ENCODE measurements around the gene PGAP6.
"Not testable (repeated sequence)": the region's sequence is repeated elsewhere in the genome, so short reads cannot be mapped to it uniquely, and the experiment has no call there.

The PGAP6 gene

DNA sequence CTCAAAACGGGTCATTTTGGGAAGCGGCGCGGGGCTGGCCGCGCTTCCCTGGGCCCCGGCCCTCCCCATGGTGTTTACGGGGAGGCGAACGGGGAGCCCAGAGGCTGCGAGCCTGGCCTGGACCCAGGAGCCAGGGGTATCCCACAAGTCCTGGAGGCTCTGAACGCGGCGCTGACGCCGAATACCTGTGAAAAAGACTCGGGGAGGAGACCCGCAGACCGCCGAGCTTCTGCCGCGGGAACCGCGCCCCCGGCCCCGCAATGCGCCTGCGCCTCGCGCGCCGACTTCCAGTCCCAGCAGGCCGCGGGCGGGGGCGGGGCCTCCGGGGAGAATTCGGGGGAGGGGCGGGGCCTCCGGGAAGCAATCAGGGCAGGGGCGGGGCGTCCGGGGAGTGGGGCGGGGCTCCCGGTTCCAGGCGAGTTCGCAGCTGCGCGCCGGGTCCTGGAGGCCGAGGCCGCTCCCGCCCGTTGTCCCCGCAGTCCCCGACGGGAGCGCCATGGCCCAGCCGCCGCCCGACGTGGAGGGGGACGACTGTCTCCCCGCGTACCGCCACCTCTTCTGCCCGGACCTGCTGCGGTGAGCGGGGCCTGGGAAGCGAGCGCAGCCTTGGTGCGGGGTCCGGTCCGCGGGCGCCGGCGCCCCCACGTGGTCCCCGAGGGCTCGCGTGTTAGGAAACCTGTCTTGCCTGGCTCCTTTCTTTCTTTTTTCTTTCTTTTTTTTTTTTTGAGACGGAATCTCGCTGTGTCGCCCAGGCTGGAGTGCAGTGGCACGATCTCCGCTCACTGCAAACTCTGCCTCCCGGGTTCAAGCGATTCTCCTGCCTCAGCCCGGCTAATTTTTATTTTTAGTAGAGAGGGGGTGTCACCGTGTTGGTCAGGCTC is 19.9 kb upstream of the PGAP6 start, which contains the start of gene DECR2:
TSS of gene DECR2 (plus strand) at position 418 of the 881 bp plus-strand sequence. CDS start at position 497, 79 bp downstream.
- DNase-seq: peak; percentile 100

DNA sequence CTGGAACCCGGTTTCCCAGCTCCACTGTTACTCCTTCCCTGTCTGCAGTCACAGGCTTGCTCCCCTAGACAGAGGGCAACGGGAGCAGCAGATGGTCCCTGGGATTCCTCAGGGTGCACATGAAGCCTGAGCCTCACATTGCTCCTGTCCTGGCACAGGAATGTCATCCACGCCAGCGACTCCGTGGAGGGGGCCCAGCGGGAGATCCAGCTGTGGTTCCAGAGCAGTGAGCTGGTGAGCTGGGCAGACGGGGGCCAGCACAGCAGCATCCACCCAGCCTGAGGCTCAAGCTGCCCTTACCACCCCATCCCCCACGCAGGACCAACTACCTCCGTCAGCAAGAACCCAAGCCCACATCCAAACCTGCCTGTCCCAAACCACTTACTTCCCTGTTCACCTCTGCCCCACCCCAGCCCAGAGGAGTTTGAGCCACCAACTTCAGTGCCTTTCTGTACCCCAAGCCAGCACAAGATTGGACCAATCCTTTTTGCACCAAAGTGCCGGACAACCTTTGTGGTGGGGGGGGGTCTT is 18.3 kb upstream of the PGAP6 start:
- no peak for DNase-seq

DNA sequence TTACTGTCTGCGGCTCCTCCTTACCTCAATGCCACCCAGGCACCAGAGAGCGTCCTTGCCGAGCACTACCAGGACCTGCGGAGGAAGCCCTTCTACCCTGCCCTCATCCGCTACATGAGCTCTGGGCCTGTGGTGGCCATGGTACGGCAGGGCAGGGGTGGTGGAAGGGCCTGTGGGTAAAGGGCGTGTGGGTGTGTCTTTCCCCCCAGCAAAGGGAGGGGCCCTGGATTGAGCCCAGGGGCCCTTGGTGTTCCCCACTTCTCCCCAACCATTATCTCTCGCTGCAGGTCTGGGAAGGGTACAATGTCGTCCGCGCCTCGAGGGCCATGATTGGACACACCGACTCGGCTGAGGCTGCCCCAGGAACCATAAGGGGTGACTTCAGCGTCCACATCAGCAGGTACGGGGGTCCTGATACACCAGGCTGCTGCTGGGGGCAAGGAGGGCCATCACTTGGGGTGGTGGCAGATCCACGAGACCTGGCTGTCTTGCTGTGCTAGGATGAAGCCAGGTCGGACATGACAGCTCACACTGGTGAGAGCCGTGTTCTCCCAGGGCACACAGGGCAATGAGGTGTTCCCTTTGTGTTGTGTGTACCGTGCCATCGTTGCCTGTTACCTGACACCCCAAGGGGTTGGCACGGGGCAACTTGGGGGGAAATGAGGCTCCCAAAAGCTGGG is 17.7 kb upstream of the PGAP6 start:
- no peak for DNase-seq

DNA sequence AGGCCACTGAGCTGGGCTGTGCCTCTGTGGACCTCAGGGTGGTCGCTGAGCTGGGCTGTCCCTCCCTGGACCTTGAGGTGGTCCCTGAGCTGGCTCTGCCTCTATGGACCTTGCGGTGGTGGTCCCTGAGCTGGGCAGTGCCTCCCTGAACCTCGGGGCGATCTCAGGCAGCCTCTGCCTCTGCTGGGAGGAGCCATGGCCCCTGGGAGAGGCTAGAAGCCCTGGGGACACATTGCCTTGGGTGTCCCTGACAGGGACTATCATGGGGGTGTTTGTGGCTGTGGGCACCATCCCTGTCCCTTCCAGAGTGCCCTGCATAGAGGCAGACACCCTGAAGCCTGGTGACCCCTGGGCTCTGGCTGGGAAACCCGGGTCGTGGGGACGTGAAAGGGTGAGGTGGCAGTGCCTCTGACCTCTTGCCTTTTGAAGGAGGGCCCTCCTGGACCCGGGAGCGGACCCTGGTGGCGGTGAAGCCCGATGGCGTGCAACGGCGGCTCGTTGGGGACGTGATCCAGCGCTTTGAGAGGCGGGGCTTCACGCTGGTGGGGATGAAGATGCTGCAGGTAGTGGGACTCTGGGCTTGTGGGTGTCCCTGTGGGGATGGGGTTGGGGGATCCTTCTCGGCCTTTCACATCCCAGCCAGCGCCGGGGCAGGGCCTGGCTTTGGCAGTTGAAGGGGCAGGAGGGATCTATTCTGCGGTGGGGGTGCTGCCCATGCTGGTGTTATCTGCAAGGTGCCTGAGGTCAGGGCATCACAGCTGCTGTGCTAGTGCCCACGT is 17.0 kb upstream of the PGAP6 start:
- DNase-seq: no peak

DNA sequence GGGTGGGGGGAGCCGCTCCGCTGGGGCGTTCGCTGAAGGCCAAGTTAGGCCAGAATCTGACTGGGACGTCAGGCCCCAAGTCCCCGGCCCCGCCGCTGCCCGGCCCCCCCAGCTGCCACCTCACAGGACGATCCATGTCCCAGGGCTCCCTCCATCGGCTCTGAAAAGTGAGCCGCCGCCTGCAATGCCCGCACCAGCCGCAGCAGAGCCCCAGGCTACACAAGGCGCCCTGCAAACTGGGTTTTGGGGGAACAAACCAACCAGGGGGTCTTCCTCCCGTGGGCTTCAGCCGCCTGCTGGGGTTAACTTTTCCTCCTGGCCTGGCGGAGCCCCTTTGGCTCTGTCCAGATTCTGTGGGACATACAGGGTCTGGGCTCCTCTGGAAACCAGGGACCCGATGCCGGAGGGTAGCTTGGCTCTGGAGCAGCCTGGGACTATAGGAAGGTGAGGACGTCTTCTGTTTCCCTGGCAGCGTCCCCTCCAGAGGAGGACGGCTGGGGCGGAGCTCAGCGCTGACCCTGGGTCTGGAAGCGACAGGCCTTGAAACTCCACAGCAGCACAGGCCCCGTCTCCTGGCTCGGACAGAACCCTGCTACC is 16.1 kb upstream of the PGAP6 start:
- DNase-seq: no peak

DNA sequence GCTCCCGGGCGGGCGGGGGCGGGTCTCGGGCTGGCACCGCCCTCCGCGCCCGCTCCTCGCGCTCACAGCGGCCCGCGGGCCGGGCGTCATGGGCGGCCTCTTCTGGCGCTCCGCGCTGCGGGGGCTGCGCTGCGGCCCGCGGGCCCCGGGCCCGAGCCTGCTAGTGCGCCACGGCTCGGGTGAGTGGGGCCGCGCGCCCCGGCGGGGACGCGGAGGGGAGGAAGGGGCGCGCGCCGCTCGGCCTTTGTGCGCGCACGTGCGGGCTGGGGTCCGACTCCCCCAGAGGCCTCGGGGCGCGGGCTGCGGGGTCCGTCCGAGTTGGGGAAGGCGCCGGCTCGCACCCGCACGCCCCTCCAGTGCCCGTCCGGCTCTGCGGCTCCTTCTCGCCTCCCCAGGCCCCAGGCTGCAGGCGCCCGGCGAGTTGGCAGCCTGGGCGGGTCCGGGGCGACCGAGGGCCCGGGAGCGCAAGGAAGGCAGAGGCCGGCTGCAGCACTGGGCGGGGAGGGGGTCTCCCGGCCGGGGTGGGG is 15.4 kb upstream of the PGAP6 start, which contains the start of gene NME4:
TSS of gene NME4 (plus strand) at position 65 of the 527 bp plus-strand sequence. CDS start at position 89, 24 bp downstream.
- no peak for DNase-seq

DNA sequence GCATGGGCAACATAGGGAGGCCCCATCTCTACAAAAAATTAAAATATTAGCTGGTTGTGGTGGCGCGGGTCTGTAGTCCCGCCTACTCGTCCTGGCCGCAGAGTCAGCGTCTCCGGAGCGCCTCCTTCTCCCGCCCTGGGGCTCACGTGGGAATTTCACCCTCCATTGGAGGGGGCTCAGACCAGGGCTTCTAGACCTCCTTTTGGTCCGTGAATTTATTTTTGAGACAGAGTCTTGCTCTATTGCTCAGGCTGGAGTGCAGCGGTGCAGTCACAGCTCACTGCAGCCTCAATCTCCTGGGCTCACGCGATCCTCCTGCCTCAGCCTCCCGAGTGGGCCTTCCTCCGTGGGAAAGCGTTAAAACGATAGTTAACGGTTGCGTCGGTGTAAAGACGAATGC is 14.8 kb upstream of the PGAP6 start:
- no peak for DNase-seq

DNA sequence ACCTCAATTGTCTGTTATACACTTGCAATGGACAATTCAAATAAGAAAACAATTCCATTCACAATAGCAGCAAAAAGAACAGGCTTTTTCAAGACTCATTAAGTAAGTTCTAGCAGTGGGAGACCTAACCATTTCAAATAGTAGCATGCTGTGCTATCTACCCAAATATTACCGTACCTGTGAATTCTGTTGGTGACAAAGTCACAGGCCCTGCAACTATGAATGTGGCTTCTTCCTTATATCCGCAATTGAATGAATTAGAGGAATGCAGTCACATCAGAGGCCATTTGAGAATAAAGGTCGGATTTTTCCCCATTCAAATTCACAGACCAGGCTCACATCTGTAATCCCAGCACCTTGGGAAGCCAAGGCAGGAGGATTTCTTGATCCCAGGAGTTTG is 14.4 kb upstream of the PGAP6 start:
- DNase-seq: no peak

DNA sequence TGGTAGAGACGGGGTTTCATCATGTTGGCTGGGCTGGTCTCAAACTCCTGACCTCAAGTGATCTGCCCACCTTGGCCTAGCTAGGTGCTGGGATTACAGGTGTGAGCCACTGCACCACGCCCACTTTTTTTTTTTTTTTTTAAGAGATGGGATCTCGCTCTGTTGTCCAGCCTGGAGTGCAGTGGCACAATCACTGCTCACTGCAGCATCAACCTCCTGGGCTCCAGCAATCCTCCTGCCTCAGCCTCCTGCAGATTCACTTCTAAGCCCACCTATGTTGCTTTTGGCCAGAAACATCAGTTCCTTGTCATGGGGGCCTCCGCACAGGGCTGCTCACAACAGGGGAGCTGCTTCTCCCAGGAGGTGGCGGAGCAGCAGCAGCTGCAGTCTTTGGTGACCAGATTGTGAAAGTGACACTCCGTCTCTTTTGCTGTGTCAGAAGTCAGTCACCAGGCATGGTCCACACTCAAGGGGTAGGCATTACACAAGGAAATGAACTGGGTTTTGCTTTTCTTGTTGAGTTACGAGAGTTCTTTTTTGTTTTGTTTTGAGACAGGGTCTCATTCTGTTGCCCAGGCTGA is 10.8 kb upstream of the PGAP6 start:
- DNase-seq: no peak

DNA sequence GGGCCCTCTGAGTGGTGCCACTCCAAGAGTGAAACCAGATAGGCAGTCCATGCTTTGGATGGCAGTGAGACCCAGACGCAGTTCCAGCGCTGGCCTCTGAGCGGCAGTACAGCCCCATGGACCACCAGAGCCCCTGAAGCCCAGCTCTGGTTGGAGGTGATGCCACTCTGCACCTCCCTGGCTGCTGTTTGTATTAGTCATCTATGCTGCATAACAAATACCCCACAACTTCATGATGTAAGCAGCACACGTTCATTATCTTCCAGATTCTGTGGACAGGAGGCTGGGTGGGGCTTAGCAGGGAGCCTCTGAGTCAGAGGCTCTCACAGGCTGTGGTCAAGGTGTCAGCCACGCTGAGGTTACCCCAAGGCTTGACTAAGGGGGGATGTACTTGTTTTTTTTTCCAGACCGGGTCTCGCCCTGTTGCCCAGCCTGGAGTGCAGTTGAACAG is 10.1 kb upstream of the PGAP6 start:
- DNase-seq: peak; percentile 66

DNA sequence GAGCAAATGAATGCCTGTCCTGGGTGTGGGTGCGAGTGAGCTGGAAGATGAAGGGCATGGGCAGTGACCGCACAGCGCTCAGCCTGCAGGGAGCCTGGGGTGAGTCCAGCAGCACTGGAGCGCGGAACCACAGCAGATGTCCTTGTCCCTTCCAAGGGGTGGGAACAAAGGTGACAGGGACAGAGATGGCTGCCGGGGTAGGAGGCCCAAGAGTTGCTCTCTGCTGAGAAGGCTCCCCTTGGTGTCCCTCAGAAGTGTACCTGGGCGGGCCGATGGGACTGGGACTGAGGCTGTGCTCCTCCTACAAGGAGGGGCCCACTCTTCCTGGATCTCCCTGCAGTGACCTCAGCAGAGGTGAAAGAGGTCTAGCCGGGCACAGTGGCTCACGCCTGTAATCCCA is 7.6 kb upstream of the PGAP6 start:
- DNase-seq: no peak

DNA sequence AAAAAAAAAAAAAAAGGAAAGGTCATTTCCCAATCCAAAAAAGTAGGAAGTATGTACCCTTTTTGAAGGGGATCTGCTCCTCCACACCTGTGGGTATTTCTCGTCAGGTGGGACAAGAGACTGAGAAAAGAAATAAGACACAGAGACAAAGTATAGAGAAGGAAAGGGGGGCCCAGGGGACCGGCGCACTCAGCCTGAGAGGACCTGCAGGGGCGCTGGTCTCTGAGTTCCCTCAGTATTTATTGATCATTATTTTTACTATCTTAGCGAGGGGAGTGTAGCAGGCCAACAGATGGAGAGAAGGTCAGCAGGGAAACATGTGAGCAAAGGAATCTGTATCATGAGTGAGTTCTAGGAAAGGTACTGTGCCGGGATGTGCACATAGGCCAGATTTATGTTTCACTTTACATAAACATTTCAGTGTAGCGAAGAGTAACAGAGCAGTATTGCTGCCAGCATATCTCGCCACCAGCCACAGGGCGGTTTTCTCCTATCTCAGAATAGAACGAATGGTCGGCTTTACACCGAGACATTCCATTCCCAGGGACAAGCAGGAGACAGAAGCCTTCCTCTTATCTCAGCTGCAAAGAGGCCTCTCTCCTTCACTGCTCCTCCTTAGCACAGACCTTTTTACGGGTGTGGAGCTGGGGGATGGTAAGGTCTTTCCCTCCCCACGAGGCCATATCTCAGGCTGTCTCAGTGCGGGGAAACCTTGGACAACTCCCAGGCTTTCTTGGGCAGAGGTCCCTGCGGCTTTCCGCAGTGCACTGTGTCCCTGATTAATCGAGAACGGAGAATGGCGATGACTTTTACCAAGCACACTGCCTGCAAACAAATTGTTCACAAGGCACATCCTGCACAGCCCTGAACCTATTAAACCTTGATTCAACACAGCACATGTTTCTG is 6.2 kb upstream of the PGAP6 start:
- not testable (repeated sequence) for DNase-seq

DNA sequence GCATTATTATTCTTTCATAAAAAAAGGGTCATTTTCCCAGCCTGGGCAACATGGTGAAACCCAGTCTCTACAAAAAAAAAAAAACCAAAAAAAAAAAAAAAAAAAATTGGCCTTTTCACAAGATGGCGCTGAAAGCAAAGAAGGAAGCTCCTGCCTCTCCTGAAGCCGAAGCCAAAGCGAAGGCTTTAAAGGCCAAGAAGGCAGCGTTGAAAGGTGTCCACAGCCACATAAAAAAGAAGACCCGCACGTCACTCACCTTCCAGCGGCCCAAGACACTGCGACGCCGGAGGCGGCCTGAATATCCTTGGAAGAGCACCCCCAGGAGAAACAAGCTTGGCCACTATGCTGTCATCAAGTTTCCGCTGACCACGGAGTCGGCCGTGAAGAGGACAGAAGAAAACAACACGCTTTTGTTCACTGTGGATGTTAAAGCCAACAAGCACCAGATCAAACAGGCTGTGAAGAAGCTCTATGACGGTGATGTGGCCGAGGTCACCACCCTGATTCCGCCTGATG is 4.9 kb upstream of the PGAP6 start:
- DNase-seq: no peak

DNA sequence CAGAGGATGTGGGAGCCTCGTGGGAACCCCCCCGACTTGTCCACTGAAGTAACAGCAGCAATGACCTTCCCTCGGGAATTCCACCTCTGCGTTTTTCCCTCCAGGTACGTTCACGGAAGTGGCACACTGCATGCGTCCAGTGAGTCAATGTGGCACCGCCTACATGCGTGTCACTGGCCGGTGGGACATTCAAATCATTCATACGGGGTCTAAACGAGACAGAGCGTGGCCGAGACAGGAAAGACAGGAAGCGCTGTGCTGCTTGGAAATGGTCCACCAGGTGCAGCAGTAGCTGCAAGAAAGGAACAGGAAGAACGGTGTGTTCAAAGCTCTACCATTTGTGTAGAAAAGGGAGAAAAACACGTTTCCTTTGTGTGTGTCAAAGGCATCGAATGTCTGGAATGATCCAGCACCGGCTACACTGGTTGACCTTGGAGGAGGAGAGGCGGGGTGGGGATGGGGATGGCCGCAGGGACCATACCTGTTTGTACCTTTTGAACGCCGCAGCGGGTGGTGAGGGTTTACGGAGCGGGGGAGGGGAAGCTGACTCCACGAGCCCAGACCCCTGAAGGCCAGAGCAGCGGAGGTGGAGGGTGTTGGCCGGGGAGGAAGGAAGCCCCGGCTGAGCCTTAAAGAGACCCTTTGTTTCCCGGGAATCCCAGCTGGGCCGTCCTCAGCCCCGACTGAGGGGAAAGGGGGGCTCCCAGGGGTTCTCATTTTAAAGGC is 1.7 kb upstream of the PGAP6 start:
- DNase-seq: no peak

DNA sequence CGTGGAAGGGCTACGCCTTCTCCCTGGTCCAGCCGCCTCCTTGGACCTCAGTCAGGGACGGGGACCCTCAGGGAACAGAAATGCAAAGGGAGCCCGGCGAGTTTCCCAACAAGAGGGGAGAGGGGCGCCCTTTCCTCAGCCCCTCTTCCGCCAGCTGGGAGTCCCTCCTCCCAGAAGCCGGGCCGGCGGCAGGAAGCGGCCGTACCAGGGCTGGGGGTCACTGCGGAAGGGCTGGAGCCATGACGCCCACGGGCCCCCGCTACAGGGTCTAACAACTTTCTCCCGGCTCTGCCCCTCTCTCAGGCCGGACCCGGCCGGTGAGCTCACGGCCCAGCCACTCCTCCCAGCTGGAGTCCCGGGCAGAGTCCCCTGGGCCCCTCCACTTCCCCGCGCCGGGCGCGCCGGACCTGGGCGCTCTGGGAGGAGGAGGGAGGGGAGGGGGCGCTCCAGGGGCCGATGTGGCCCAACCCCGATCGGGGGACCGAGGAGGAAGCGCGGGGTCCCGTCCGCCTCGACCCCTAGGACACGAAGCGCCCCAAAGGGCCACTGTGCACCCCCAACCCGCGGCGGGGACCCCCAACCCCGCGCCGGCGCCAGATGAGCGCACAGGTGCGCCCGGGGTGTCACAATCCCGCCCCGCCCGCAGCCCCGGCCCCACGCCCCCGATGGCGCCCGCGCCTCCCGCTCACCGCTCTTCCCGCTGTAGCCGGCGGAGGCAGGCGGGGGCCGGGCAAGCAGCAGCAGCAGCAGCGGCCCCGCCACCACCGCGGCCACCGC is 578 bp downstream of the PGAP6 start:
- no peak for DNase-seq

DNA sequence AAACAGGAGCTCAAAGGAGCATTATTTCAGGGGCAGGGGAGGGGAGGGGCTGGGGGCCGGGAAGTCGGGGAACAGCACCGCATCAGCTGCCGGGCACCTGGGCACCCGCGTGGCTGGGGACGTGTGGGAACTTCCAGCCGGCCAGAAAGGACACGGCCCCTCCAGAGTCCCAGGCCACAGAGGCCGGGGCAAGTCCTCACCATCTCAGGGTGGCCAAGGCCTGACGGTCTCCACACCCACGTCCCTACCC is 1.1 kb downstream of the PGAP6 start:
- DNase-seq: no peak

DNA sequence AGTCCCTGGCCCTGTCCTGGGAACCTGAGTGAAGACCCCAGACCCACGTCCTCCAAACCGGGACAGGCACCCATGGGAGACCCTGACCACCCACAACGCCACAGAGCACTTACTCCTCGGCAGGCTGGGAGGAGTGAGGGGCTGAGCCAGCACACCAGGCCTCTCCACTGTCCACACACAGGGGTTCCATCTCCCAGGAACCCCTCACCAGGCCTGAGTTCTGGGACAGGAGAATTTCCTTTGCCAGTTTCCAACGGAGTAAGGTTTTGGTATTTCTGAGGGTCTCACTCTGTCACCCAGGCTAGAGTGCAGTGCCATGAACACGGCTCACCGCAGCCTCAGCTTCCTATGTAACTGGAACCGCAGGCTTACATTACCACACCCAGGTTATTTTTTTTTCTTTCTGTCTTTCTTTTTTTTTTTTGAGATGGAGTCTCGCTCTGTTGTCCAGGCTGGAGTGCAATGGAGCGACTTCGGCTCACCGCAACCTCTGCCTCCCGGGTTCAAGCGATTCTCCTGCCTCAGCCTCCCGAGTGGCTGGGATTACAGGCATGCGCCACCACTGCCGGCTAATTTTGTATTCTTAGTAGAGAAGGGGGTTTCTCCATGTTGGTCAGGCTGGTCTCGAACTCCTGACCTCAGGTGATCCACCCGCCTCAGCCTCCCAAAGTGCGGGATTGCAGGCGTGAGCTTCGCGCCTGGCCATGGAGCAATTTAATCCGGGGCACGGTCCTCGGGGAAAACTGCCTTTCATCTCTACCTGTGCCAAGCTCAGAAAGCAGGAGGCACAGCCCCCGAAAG is 1.6 kb downstream of the PGAP6 start:
- no peak for DNase-seq

DNA sequence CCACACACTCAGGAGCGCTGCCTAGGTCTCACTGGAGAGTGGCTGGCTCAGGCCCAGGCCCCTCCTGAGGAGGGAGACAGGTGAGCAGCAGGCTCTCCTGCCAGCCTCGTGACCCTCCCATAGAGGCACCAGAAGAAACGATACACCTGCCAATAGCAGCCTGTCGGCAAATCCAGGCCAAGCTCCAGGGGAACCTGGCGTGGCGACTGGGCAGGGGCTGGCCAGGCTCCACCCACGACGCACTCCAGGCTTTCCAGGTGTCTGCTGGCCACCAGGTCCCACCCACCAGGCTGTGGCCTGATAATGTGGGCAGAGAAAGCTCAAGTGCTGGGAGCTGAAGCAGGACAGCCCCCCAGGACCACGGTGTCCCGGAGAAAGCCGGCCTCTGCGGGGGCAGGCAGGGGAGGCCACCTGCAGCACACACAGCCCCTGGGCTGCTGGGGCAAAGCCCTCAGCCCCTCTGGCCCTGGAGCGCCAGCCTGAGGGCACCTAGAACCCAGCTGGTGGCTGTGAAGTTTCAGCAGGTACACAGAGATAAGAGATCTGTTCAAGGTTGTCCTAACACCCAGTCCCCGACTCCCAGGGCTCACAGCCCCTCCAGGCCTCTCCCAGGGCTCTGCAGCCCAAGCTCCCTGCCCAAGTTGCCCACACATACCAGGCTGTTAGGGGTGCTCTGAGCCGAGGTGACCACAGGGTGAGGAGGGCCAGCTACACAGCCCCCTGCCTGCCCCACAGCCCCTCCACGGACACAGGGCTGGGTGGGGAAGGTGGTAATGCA is 2.4 kb downstream of the PGAP6 start:
- DNase-seq: no peak

Data from activated T-cell treated with anti-CD3 and anti-CD28 coated beads for 4 hours (primary cell).